Activated CD8-positive, alpha-beta T cell treated with anti-CD3 and anti-CD28 coated beads for 36 hours (primary cell): Measurements from ENCODE around the gene ZNF292. TPM values are rescaled to one million over a fixed set of nuclear protein-coding genes. Genes with fewer than 3 reads are reported as not detected.

ENCODE experiments used
- ATAC-seq: fragments of 200-7000 bp; cut with Tn5 transposase; one replicate; pipeline ENCODE4 v1.10.0; 2021; ENCODE audit warnings: mild to moderate bottlenecking, moderate library complexity
- CTCF ChIA-PET: fragments of 350-600 bp; sonication (Branson Sonifier 250); formaldehyde crosslinking; loops from one replicate; lab custom pipeline; 2021; ENCODE audit warnings: antibody characterized with exemption; lab: Charles Lee
- POLR2A ChIA-PET: fragments of 350-600 bp; sonication (Branson Sonifier 250); formaldehyde crosslinking; loops from one replicate; lab custom pipeline; 2021; ENCODE audit warnings: antibody characterized with exemption; lab: Charles Lee
- DNase-seq: peaks from one replicate; pipeline ENCODE4 v3.0.0-alpha.2; 2020
- H3K27ac Mint-ChIP-seq: one replicate; pipeline ENCODE4 v1.8.0; 2021; ENCODE audit warnings: mild to moderate bottlenecking, mixed read lengths
- H3K27me3 Mint-ChIP-seq: one replicate; pipeline ENCODE4 v1.8.0; 2021; ENCODE audit warnings: mixed read lengths
- H3K36me3 Mint-ChIP-seq: one replicate; pipeline ENCODE4 v1.8.0; 2021; ENCODE audit warnings: low read depth, mixed read lengths
- H3K4me1 Mint-ChIP-seq: one replicate; pipeline ENCODE4 v1.8.0; 2021; ENCODE audit warnings: low read depth, mixed read lengths
- H3K4me3 Mint-ChIP-seq: one replicate; pipeline ENCODE4 v1.8.0; 2021; ENCODE audit warnings: mild to moderate bottlenecking, moderate library complexity, mixed read lengths
- H3K9me3 Mint-ChIP-seq: one replicate; pipeline ENCODE4 v1.8.0; 2021; ENCODE audit warnings: mixed read lengths
- intact Hi-C: fragments of 100-400 bp; cut with micrococcal nuclease; formaldehyde crosslinking; loops from one replicate; pipeline ENCODE4 v1.10.0; 2022
- total RNA-seq, 2 experiments: library from RNA; stranded (reverse); gene quantifications; one replicate each; pipeline ENCODE4 v1.2.3, GENCODE V29; 2021
- TF ChIP-seq, protein P1 (sequence below): fragments of 200-600 bp; IDR thresholded peaks from one replicate; pipeline ENCODE4 v1.8.0; 2022; ENCODE audit warnings: antibody characterized with exemption, mild to moderate bottlenecking

Gene ZNF292
- total RNA-seq, 2 experiments from 2014 or later = 76.4 to 78.3 TPM

DNA sequence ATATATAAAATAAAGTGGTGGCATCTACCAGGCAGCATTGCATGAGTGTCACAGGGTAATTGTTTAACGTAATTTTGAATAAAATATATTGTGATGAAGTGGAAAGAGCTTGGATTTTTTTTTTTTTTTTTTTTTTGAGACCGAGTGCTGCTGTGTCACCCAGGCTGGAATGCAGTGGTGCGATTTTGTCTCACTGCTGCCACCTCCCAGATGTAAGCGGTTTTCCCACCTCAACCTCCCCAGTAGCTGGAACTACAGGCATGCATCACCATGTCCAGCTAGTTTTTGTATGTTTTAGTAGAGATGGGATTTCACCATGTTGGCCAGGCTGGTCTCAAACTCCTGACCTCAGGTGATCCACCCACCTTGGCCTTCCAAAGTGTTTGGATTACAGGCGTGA, 85.9 kb downstream of the ZNF292 start:
- DNase-seq (no peak), ATAC-seq (no peak)
- H3K36me3 Mint-ChIP-seq = peaks cover 36% of the 10 kb centered on the region
- ChIA-PET POLR2A (interaction anchor here (0.6 kb wide), 1 partner anchor 491 kb away, joined by 3 read pairs; no protein-coding TSS in a partner anchor), CTCF (interaction anchor here (0.8 to 1.9 kb wide), 2 partner anchors 102 to 103 kb away, joined by 3 to 9 read pairs; no protein-coding TSS in a partner anchor)
- peaks cover 3% of the 10 kb centered on the region for H3K4me1 Mint-ChIP-seq
- H3K4me3 Mint-ChIP-seq = no peak overlapping the region
- intact Hi-C loops = no loop called here
- H3K27ac Mint-ChIP-seq = no peak overlapping the region
- TF ChIP-seq, protein P1, sequence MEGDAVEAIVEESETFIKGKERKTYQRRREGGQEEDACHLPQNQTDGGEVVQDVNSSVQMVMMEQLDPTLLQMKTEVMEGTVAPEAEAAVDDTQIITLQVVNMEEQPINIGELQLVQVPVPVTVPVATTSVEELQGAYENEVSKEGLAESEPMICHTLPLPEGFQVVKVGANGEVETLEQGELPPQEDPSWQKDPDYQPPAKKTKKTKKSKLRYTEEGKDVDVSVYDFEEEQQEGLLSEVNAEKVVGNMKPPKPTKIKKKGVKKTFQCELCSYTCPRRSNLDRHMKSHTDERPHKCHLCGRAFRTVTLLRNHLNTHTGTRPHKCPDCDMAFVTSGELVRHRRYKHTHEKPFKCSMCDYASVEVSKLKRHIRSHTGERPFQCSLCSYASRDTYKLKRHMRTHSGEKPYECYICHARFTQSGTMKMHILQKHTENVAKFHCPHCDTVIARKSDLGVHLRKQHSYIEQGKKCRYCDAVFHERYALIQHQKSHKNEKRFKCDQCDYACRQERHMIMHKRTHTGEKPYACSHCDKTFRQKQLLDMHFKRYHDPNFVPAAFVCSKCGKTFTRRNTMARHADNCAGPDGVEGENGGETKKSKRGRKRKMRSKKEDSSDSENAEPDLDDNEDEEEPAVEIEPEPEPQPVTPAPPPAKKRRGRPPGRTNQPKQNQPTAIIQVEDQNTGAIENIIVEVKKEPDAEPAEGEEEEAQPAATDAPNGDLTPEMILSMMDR = no peak
- H3K27me3 Mint-ChIP-seq = no peaks in the 10 kb centered on the region
- no peaks in the 10 kb centered on the region for H3K9me3 Mint-ChIP-seq

DNA sequence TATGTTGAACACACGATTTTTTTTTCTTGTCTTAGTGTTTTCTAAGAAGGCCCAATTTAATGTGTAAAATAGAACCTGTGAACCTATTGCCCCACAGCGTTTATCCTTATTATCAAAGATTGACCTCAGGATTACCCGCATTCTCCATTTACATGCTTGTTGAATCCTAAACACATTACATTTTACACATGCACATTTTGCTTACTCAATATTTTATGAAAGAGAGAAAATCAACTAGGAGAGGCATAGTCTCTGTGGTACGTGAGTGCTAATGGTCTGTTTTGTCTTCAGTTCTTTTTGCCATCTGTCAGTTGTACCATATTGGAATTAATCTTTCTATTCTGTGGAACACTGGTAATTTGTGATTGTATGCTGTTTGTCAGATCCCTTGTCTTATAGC, 86.9 kb downstream of the ZNF292 start:
- ChIA-PET POLR2A (no interaction called here), CTCF (interaction anchor here (1.9 kb wide), 1 partner anchor 103 kb away, joined by 9 read pairs; no protein-coding TSS in a partner anchor)
- DNase-seq (no peak), ATAC-seq (no peak)
- Mint-ChIP-seq H3K4me3 (no peak overlapping the region), H3K27me3 (no peaks in the 10 kb centered on the region), H3K4me1 (peaks cover 3% of the 10 kb centered on the region), H3K27ac (no peak overlapping the region), H3K36me3 (peaks cover 45% of the 10 kb centered on the region), H3K9me3 (no peaks in the 10 kb centered on the region)
- intact Hi-C loops = no loop called here
- TF ChIP-seq, protein P1 = no peak

GRCh38 chr6:87243812-87244211, 88.4 kb downstream of the ZNF292 start:
- H3K27ac Mint-ChIP-seq = no peak overlapping the region
- H3K4me1 Mint-ChIP-seq = peaks cover 3% of the 10 kb centered on the region
- TF ChIP-seq, protein P1 = no peak
- ATAC-seq (no peak), DNase-seq (no peak)
- no peak overlapping the region for H3K4me3 Mint-ChIP-seq
- intact Hi-C loops = no loop called here
- H3K27me3 Mint-ChIP-seq = no peaks in the 10 kb centered on the region
- no peaks in the 10 kb centered on the region for H3K9me3 Mint-ChIP-seq
- H3K36me3 Mint-ChIP-seq = peaks cover 45% of the 10 kb centered on the region
- CTCF ChIA-PET = interaction anchor here (1.1 to 1.2 kb wide), 3 partner anchors 98 to 105 kb away, joined by 3 to 5 read pairs (median 3); no protein-coding TSS in a partner anchor
- POLR2A ChIA-PET = no interaction called here

GRCh38 chr6:87244380-87244779, 89.0 kb downstream of the ZNF292 start:
- intact Hi-C loops = no loop called here
- H3K27ac Mint-ChIP-seq = no peak overlapping the region
- H3K4me3 Mint-ChIP-seq = no peak overlapping the region
- POLR2A ChIA-PET = no interaction called here
- CTCF ChIA-PET = interaction anchor here (1.1 to 1.2 kb wide), 3 partner anchors 98 to 105 kb away, joined by 3 to 5 read pairs (median 3); no protein-coding TSS in a partner anchor
- no peak for DNase-seq
- H3K36me3 Mint-ChIP-seq = peaks cover 49% of the 10 kb centered on the region
- H3K9me3 Mint-ChIP-seq = no peaks in the 10 kb centered on the region
- TF ChIP-seq, protein P1 = no peak
- ATAC-seq = no peak
- no peaks in the 10 kb centered on the region for H3K27me3 Mint-ChIP-seq
- peaks cover 3% of the 10 kb centered on the region for H3K4me1 Mint-ChIP-seq

DNA sequence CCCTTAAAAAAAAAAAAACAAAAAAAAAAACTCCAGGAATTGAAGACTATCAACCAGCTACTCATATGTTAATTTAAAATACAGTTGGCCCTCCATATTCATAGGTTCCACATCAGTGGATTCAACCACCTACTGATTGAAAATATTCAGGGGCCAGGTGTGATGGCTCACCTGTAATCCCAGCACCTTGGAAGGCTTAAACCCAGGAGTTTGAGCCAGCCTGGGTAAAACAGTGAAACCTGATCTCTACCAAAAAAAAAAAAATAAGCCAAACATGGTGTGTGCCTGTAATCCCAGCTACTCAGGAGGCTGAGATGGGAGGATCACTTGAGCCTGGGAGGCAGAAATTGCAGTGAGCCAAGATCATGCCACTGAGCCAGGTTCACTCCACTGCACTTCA, 94.7 kb downstream of the ZNF292 start:
- TF ChIP-seq, protein P1 = no peak
- intact Hi-C loops = no loop called here
- no peaks in the 10 kb centered on the region for H3K27me3 Mint-ChIP-seq
- ATAC-seq (no peak), DNase-seq (no peak)
- H3K4me3 Mint-ChIP-seq = no peak overlapping the region
- CTCF ChIA-PET = interaction anchor here (1.8 kb wide), 1 partner anchor 111 kb away, joined by 5 read pairs; no protein-coding TSS in a partner anchor
- peaks cover 18% of the 10 kb centered on the region for H3K4me1 Mint-ChIP-seq
- peaks cover 59% of the 10 kb centered on the region for H3K36me3 Mint-ChIP-seq
- H3K9me3 Mint-ChIP-seq = no peaks in the 10 kb centered on the region
- no peak overlapping the region for H3K27ac Mint-ChIP-seq
- POLR2A ChIA-PET = no interaction called here
